Central memory CD8-positive, alpha-beta T cell (primary cell): ENCODE results near the gene FAT1.

Experiments
- ATAC-seq: fragments of 150-1000 bp; cut with Tn5 transposase; replicated peaks from 2 replicates; pipeline ENCODE4 v1.10.0; 2022; ENCODE audit warnings: mild to moderate bottlenecking, moderate FRiP score, moderate number of reproducible peaks; ENCODE audit not compliant: poor library complexity, severe bottlenecking; ENCODE audit errors: extremely low read depth
- DNase-seq, 2 donors: peaks; one replicate each; pipeline ENCODE4 v3.0.0; 2021; ENCODE audit warnings: low spot score in 2 of 2
- H3K27ac Mint-ChIP-seq: one replicate; pipeline ENCODE4 v1.8.0; 2022; ENCODE audit warnings: low read depth, mild to moderate bottlenecking, moderate library complexity, mixed read lengths
- H3K27me3 Mint-ChIP-seq: one replicate; pipeline ENCODE4 v1.8.0; 2022; ENCODE audit warnings: mixed read lengths
- H3K36me3 Mint-ChIP-seq: one replicate; pipeline ENCODE4 v1.8.0; 2022; ENCODE audit warnings: mild to moderate bottlenecking, moderate library complexity, mixed read lengths; ENCODE audit not compliant: insufficient read depth
- H3K4me1 Mint-ChIP-seq: one replicate; pipeline ENCODE4 v1.8.0; 2022; ENCODE audit warnings: mixed read lengths
- H3K4me3 Mint-ChIP-seq: one replicate; pipeline ENCODE4 v1.8.0; 2022; ENCODE audit warnings: mild to moderate bottlenecking, moderate library complexity, mixed read lengths
- H3K9me3 Mint-ChIP-seq: one replicate; pipeline ENCODE4 v1.8.0; 2022; ENCODE audit warnings: mixed read lengths

FAT1 gene

DNA sequence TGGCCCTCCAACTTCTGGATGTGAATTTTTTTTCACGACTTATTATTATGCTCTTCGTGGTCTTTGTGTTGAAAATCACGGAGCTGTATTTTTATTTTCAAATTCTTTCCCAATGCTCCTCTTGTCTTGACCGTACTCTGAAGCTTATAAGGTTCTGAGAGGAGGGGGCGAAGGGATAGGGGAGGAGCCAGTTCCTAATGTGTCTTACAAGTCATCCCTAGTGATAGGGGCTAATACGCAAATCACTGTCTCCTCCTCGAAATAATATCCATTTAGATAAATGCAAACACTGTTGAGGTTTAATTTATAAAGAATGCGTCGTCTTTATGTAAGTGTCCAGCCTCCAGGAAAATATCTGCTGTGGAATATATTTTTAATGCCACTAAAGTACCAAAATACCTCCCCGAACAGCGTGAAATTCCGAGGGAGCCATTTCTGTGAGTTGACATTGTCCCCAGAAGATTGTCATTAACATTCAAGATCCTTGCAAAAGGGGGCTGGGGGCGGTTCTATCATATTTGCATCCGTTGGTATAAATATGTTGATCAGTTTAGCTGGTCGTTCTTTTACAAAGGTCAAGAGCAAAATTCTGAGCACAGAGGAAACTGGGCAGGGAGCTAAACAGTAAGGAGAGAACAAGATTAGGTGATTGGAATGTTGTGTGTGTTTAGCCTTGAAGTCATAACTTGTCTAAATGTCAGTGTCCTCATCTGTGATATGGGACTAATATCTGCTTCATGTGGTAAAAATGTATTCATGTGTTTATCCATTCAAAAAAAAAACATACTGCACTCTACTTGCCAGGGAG, 3.7 kb upstream of the FAT1 start:
- H3K36me3 Mint-ChIP-seq, result peaks cover 2% of the 10 kb centered on the region
- H3K4me1 Mint-ChIP-seq, result no peaks in the 10 kb centered on the region
- H3K27me3 Mint-ChIP-seq, result peaks cover 35% of the 10 kb centered on the region
- no peak for ATAC-seq
- H3K4me3 Mint-ChIP-seq, result no peak overlapping the region
- H3K27ac Mint-ChIP-seq, result no peak overlapping the region
- H3K9me3 Mint-ChIP-seq, result peaks cover 2% of the 10 kb centered on the region
- no peak for DNase-seq

DNA sequence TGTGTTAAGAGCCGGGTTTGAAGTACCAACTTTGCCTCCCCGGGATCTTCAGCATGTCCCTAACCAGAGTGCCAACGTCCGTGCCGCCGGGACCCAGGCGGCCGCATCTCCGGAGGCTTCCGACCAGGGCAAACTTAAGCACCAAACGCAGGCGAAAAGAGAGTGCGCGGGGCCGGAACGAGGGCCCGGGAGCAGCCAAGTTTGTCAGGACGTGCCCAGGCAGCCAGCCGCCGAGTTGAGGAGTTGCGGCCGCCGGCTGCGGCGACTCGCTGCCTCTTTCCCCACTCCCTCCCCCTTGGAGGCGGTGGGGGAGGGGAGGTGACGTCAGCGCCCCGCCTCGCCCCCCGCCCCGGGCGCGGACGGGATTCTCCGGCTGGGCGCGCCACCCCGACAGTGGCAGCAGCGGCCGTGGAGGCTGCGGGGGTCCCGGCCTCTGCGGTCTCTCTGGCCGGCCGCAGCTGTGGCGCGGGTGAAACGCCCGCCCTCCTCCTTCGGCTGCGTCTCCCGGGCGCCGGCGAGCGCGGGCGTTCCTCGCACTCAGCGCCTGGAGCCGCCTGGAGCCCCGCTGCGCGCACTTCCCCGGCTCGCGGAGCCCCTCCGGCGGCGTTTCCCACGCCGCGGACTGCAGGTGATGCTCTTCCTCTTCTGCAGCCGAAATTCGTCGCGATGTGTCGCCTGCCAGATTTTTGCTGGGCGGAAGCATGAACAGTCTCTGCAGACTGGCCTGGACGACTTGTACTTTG, 2.9 kb upstream of the FAT1 start:
- Mint-ChIP-seq H3K27me3 (peaks cover 35% of the 10 kb centered on the region), H3K36me3 (peaks cover 2% of the 10 kb centered on the region), H3K4me1 (no peaks in the 10 kb centered on the region), H3K9me3 (no peaks in the 10 kb centered on the region), H3K4me3 (no peak overlapping the region), H3K27ac (no peak overlapping the region)
- no peak for DNase-seq
- no peak for ATAC-seq

DNA sequence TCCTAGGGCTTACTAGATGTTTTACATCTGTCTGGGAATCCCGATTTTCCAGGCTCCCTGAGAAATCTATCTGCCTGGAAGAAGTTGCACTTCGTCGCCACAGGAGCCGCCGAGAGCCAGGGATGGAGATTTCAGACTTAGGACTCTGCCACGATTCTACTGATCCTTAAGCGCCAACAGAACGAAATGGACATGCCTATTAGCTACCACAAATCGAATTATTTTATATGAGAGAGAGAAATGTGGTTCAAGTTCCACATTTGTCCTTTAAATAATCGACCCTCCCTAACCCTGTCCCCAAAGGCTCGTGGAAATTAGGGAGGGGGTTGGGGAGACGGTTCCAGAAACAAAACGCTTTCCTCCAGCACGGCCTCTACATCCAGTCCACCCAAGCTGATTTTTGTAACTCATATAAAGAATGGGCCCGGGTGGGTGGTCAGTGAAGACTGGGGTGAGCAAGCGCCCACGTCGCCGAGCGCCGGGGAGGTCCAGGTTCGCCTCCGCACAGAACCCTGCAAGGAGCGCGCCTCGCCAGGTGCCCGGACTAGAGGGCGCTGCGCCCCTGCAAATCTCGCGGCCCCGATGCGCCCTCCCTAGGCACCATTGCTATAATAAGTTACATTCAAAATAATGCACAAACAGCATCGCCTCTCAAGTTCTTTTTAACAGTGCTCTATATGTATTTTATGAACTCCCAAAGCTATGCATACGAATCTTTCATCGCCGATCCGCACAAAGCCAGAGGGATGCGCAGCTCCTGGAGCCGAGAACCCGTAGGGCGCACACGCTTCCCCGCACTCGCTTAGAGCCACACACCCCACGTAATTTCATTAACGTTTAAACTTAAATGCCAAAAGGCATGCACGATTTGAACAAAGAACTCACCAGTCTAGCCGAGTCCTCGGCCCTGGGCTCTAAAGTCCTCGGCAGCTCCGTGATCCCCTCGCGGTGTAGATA, 2.1 kb upstream of the FAT1 start:
- H3K4me1 Mint-ChIP-seq, result no peaks in the 10 kb centered on the region
- no peak for ATAC-seq
- H3K9me3 Mint-ChIP-seq, result no peaks in the 10 kb centered on the region
- H3K27me3 Mint-ChIP-seq, result peaks cover 35% of the 10 kb centered on the region
- H3K36me3 Mint-ChIP-seq, result peaks cover 2% of the 10 kb centered on the region
- no peak for DNase-seq
- H3K4me3 Mint-ChIP-seq, result no peak overlapping the region
- H3K27ac Mint-ChIP-seq, result no peak overlapping the region

DNA sequence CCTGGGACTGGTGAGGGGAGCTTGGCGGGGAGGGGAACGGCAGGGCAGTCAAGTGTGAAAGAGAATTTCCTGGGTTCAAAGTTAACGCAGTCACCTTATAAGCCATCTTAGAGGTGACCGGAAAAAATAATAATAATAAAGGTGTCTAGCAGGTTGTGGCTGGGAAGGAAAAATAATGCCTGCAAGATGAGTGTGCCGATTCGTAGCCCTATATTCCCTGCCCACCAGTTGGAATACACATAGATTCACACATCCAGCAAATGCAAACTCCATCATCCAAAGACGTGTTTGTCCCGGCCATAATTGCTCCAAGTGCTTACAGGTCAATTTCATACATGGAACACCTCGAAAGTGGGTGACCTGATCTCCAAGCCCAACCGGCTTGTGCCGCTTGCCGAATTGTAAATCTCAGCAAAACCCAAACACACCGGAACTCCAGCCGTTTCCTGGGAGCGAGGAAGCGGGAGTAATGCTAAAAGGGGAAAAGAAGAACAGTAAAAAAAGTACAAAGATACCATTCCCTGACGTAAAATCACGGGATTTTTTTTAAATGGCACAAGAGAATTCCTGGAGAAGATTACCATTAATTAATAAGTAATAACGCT, 1.3 kb upstream of the FAT1 start:
- DNase-seq (no peak), ATAC-seq (no peak)
- no peaks in the 10 kb centered on the region for H3K9me3 Mint-ChIP-seq
- peaks cover 35% of the 10 kb centered on the region for H3K27me3 Mint-ChIP-seq
- H3K4me3 Mint-ChIP-seq, result no peak overlapping the region
- H3K36me3 Mint-ChIP-seq, result peaks cover 2% of the 10 kb centered on the region
- H3K4me1 Mint-ChIP-seq, result no peaks in the 10 kb centered on the region
- no peak overlapping the region for H3K27ac Mint-ChIP-seq

DNA sequence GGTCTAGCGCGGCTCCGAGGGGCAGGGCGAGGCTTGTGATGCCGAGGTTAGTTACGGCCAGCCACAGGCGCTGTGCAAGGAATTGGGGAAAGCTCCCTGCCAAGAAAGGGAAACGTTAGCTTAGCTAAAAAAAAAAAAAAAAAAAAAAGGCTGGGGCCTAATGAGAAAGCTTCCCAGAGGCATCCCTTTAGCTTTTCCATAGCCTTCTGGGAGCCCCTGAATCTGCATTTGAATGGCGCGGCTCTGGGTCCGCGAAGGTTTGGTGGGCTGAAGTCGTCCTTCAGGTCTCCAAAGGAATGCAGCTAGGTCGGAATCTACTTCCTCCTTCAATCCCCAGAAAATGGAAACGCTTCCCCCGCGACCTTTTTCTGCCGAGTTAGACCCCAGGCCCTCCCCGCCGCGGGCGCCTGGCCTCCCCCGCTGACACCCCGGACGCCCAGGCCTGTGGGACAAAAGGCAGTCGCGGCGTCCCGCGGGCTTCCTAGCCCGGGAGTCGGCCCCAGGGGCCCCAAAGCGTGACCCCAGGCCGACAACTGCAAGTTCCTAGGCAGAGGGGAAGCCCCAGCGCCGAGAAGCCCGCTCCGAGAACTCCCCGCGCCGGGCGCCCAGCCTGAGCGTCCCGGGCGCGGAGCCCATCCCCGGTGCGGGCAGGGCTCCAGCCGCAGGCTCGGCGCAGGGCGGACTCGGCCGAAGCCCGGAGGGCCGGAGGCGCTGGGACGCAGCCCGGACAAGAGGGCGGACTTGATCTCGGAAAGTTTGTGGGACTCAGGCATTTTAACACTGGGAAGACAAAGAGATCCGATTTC, 605 bp upstream of the FAT1 start:
- H3K9me3 Mint-ChIP-seq, result no peaks in the 10 kb centered on the region
- DNase-seq (no peak), ATAC-seq (no peak)
- no peak overlapping the region for H3K4me3 Mint-ChIP-seq
- no peak overlapping the region for H3K27ac Mint-ChIP-seq
- H3K27me3 Mint-ChIP-seq, result peaks cover 35% of the 10 kb centered on the region
- peaks cover 2% of the 10 kb centered on the region for H3K36me3 Mint-ChIP-seq
- H3K4me1 Mint-ChIP-seq, result no peaks in the 10 kb centered on the region

DNA sequence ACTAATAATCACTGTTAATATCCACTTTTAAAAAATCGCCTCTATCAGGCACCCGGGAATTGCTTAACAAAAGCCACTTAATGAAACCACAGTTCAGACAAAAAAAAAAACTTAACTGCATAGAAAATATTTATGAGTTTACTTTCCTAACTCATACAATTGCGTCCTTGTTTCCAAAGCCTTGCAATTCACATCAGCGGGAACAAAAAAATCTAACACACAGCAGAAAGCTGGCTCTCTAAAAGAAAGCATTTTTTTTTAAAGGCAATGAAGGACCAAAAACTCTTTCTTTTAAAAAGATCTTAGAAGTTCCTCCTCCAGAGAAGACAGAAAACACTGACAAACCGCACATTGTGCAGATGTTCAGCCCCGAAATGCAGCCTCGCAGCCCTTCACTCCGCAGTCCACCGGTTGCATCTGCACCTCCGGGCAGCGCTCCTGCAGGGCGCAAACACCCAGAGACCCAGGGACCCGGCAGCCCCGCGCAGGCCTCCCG, 812 bp downstream of the FAT1 start:
- peaks cover 4% of the 10 kb centered on the region for H3K9me3 Mint-ChIP-seq
- DNase-seq (no peak), ATAC-seq (no peak)
- H3K27ac Mint-ChIP-seq, result no peak overlapping the region
- peaks cover 32% of the 10 kb centered on the region for H3K27me3 Mint-ChIP-seq
- peaks cover 2% of the 10 kb centered on the region for H3K36me3 Mint-ChIP-seq
- H3K4me1 Mint-ChIP-seq, result no peaks in the 10 kb centered on the region
- H3K4me3 Mint-ChIP-seq, result no peak overlapping the region

DNA sequence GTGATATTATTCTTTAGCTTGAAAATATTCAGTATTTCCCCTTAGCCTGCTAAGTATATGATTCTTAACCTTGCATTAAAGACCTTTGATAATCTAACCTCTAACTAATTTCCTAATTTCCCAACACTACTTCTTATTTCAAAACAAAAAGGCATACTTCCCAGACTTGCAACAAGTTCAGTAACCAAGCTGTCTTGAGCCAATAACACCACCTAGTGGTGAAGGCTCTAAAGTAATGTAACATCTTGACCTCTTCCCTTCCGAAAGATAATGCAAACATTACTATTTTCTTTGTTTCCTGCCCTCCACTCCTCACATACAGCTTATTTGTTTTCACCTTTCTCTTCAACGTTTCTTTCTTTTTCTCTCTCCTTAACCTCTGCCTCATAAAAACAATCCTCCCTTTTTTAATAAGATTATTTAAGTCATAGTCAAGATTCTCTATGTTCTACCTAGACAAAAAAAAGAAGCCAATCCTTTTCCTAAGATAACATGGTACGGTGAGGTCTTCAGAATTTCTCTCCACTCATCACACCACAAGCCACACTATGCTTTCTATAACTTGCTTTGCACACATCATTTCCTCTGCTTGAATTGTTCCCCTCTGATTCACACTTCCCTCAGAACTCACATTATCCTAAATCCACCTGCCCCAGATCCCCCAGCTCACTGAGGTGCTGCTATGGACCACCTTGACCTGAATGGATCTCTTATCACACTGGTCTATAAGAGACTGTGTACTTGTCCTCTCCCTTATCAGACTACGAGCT, 3.5 kb downstream of the FAT1 start:
- Mint-ChIP-seq H3K4me1 (no peaks in the 10 kb centered on the region), H3K27me3 (peaks cover 5% of the 10 kb centered on the region), H3K4me3 (no peak overlapping the region), H3K9me3 (peaks cover 12% of the 10 kb centered on the region), H3K36me3 (peaks cover 2% of the 10 kb centered on the region), H3K27ac (no peak overlapping the region)
- ATAC-seq (no peak), DNase-seq (no peak)

DNA sequence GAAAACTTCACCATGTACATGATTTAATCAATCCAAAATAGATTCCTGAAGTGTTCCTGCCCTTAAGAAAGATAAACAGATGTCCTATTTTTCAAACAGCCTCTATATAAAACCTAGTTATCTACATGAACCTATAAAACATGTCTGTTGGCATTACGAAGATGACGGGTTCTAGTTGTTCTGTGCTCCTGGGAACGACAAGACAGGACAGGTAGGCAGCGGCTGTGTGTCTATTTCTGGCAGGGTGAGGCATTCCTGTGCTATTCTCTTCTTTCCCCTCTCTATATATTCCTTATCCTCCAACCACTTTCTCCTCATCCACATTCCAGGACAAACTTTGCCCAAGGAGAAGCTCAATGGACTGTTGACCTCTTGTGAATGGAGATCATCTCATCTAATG, 6.1 kb downstream of the FAT1 start:
- no peak for ATAC-seq
- H3K27me3 Mint-ChIP-seq, result no peaks in the 10 kb centered on the region

DNA sequence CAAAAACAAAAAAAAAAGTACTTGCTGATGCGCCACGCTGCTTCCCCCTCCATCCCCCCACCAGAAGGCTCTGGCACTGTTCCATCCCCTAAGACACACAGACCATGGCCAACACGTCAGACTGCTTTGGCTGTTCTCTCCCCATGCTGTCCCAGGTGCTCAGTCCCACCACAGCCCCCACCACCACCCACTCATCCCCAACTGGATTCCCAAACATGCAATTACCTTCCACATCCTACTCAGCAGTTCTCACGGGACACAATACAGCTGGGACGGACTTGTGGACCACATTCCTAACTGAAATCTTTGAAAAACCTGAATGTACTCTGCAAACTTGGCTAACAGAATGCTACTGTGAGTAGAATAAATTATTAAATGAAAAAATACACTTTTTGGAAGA, 8.6 kb downstream of the FAT1 start:
- H3K4me3 Mint-ChIP-seq, result no peak overlapping the region
- H3K27ac Mint-ChIP-seq, result no peak overlapping the region
- H3K9me3 Mint-ChIP-seq, result peaks cover 25% of the 10 kb centered on the region
- H3K36me3 Mint-ChIP-seq, result no peaks in the 10 kb centered on the region
- DNase-seq (no peak), ATAC-seq (no peak)
- no peaks in the 10 kb centered on the region for H3K27me3 Mint-ChIP-seq
- H3K4me1 Mint-ChIP-seq, result no peaks in the 10 kb centered on the region

More for the DNA sequence above, 6.1 kb downstream of the FAT1 start:
- Mint-ChIP-seq H3K4me1 (no peaks in the 10 kb centered on the region), H3K36me3 (no peaks in the 10 kb centered on the region), H3K9me3 (peaks cover 20% of the 10 kb centered on the region), H3K4me3 (no peak overlapping the region), H3K27ac (no peak overlapping the region)
- no peak for DNase-seq

DNA sequence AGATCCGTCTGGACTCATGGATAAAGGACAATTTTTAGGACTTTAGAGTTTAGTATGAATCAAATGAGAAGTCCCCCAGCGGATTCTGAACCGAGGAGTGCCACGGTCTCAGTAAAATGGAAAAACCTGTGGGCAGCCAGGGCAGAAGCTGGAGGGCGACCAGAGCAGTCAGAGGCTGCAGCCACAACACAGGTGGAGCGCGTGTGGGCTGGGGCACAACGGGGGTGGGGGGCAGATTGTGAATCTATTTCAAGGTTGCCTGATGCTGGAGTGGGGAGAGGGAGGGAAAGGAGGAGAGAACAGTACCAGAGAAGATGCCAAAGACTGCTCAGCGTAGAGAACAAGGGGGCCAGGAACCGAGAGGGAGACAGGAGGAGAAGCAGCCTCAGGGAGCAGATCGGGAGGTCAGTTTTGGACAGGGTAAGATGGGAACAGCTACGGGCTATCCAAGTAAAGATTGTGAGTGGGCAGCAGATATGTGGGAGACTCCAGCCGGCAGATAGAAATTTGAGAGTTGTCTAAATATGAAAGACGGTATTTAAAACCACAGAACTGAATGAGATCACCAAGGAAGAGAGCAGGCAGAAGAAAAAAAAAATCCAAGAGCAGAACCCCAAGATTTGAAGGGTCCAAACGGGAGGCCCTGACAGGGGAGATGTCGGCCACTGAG, 9.5 kb downstream of the FAT1 start:
- no peaks in the 10 kb centered on the region for H3K4me1 Mint-ChIP-seq
- H3K9me3 Mint-ChIP-seq, result peaks cover 25% of the 10 kb centered on the region
- no peak for DNase-seq

More for the DNA sequence above, 9.5 kb downstream of the FAT1 start:
- no peaks in the 10 kb centered on the region for H3K36me3 Mint-ChIP-seq
- no peak overlapping the region for H3K27ac Mint-ChIP-seq
- no peak for ATAC-seq
- no peaks in the 10 kb centered on the region for H3K27me3 Mint-ChIP-seq
- H3K4me3 Mint-ChIP-seq, result no peak overlapping the region
